HepG2 (cell line): ENCODE results near the gene FXYD6. TPM values are rescaled to one million over a fixed set of nuclear protein-coding genes. Genes with fewer than 3 reads are reported as not detected.

ENCODE experiments used
- ATAC-seq: fragments of 200-7000 bp; cut with Tn5 transposase; 3 replicates; pipeline ENCODE4 v1.9.1; 2020; ENCODE audit warnings: mild to moderate bottlenecking, moderate library complexity
- BruUV-seq: library from RNA; stranded (reverse); fragments of 400-500 nt; replicated peaks from 2 replicates; lab custom pipeline; 2021; lab: Mats Ljungman, UMichigan
- CTCF ChIA-PET: fragments of 300-600 bp; formaldehyde crosslinking; extraction: SDS; loops from one replicate; lab custom pipeline; 2021; ENCODE audit warnings: low total read pairs, inconsistent platforms, low intra/inter-chr PET ratio; lab: Yijun Ruan, JAX
- POLR2A ChIA-PET: fragments of 350-600 bp; sonication (Branson Sonifier 250); formaldehyde crosslinking; loops from one replicate; lab custom pipeline; 2020; ENCODE audit warnings: antibody characterized with exemption, inconsistent platforms; lab: Yijun Ruan, JAX
- DNase-seq: peaks from one replicate; pipeline ENCODE4 v3.0.0-alpha.2; 2015; ENCODE audit warnings: low spot score
- FAIRE-seq: peaks from 3 replicates; lab custom pipeline; 2011; peaks lifted over from hg19 to GRCh38; lab: Jason Lieb, UNC
- H2AFZ ChIP-seq: one replicate; pipeline ENCODE4 v1.6.1; 2011; ENCODE audit warnings: low read length, inconsistent platforms
- H3K27ac ChIP-seq: fragments of 300-600 bp; 3 replicates; pipeline ENCODE4 v1.8.0; 2011; ENCODE audit warnings: mixed run types, mild to moderate bottlenecking, mixed read lengths, low read length, inconsistent platforms; ENCODE audit not compliant: insufficient read depth; ENCODE audit errors: extremely low read length
- H3K27me3 ChIP-seq, 2 experiments: fragments of 200-600 bp in 1 of 2; 2 replicates in 1 of 2; 3 replicates in 1 of 2; pipeline versions ENCODE4 v1.6.0 to v1.8.0; 2011; ENCODE audit warnings: low read length in 2 of 2, mild to moderate bottlenecking in 2 of 2, moderate library complexity in 2 of 2, inconsistent platforms in 1 of 2; ENCODE audit not compliant: insufficient read depth in 2 of 2, control insufficient read depth in 1 of 2
- H3K36me3 ChIP-seq, 2 experiments: fragments of 200-600 bp in 1 of 2; replicated peaks in 1 of 2; 2 replicates in 1 of 2; 3 replicates in 1 of 2; pipeline versions ENCODE4 v1.5.1 to v1.8.0; 2011; ENCODE audit warnings: low read length in 2 of 2, inconsistent platforms in 1 of 2; ENCODE audit not compliant: insufficient read depth in 2 of 2, control insufficient read depth in 1 of 2
- H3K4me1 ChIP-seq: 2 replicates; pipeline ENCODE4 v1.5.1; 2012; ENCODE audit warnings: low read length, inconsistent platforms; ENCODE audit not compliant: insufficient read depth
- H3K4me2 ChIP-seq: 2 replicates; pipeline ENCODE4 v1.6.0; 2011; ENCODE audit warnings: low read depth, low read length, inconsistent platforms
- H3K4me3 ChIP-seq, 3 experiments: fragments of 200-600 bp in 1 of 3; sonication (generic), shearing (Covaris generic) in 1 of 3; replicated peaks in 1 of 3; 2 replicates each; pipeline ENCODE4 v1.5.1; 2011 to 2016; ENCODE audit warnings: low read length in 3 of 3, inconsistent platforms in 2 of 3, low read depth in 2 of 3, mild to moderate bottlenecking in 2 of 3, control low read depth in 1 of 3, mixed read lengths in 1 of 3; ENCODE audit not compliant: insufficient read depth in 1 of 3
- H3K79me2 ChIP-seq: one replicate; pipeline ENCODE4 v1.6.1; 2011; ENCODE audit warnings: low read length, inconsistent platforms; ENCODE audit not compliant: insufficient read depth
- H3K9ac ChIP-seq: 2 replicates; pipeline ENCODE4 v1.6.0; 2011; ENCODE audit warnings: mild to moderate bottlenecking, low read depth, low read length, inconsistent platforms; ENCODE audit not compliant: insufficient read depth
- H3K9me3 ChIP-seq: 2 replicates; pipeline ENCODE4 v1.5.1; 2012; ENCODE audit warnings: mild to moderate bottlenecking, low read length
- H4K20me1 ChIP-seq: 2 replicates; pipeline ENCODE4 v1.6.0; 2011; ENCODE audit warnings: inconsistent platforms, mild to moderate bottlenecking, low read length, moderate library complexity; ENCODE audit not compliant: insufficient read depth
- CTCF ChIP-seq: sonication (generic); formaldehyde crosslinking; IDR thresholded peaks from 2 replicates; pipeline ENCODE4 v1.5.0; 2020; ENCODE audit warnings: mild to moderate bottlenecking, missing genetic modification reagents, moderate library complexity
- DR1 ChIP-seq: sonication (generic); formaldehyde crosslinking; IDR thresholded peaks from 2 replicates; pipeline ENCODE4 v1.8.0; 2021; ENCODE audit warnings: mild to moderate bottlenecking, missing genetic modification reagents, inconsistent platforms
- EEA1 ChIP-seq: sonication (generic); formaldehyde crosslinking; IDR thresholded peaks from 2 replicates; pipeline ENCODE4 v1.5.1; 2020; ENCODE audit warnings: mild to moderate bottlenecking, missing genetic modification reagents, borderline replicate concordance
- GABPB1 ChIP-seq: IDR thresholded peaks from 2 replicates; pipeline ENCODE4 v1.6.1; 2016; ENCODE audit warnings: mild to moderate bottlenecking, missing genetic modification reagents, moderate library complexity, missing compliant biosample characterization
- KLF13 ChIP-seq: sonication (generic); formaldehyde crosslinking; IDR thresholded peaks from 2 replicates; pipeline ENCODE4 v1.4.0; 2020; ENCODE audit warnings: mild to moderate bottlenecking, missing genetic modification reagents
- NR2F6 ChIP-seq, 2 experiments: IDR thresholded peaks; 2 replicates each; pipeline ENCODE4 v1.6.1; 2016; ENCODE audit warnings: antibody characterized with exemption in 1 of 2, mild to moderate bottlenecking in 1 of 2
- ZNF138 ChIP-seq: sonication (generic); formaldehyde crosslinking; IDR thresholded peaks from 2 replicates; pipeline ENCODE4 v1.5.0; 2020; ENCODE audit warnings: mild to moderate bottlenecking, low read depth, missing genetic modification reagents
- ZNF891 ChIP-seq: sonication (generic); formaldehyde crosslinking; IDR thresholded peaks from 2 replicates; pipeline ENCODE4 v1.5.0; 2020; ENCODE audit warnings: mild to moderate bottlenecking, missing genetic modification reagents
- ZSCAN5A ChIP-seq: sonication (generic); formaldehyde crosslinking; IDR thresholded peaks from 2 replicates; pipeline ENCODE4 v1.8.0; 2022; ENCODE audit warnings: mild to moderate bottlenecking, missing genetic modification reagents, borderline replicate concordance
- WGBS: methylation state at CpG from one replicate; pipeline ENCODE4 v1.1.6; 2017; ENCODE audit warnings: low lambda C conversion rate; 5-methylcytosine and 5-hydroxymethylcytosine counted together
- in situ Hi-C: cut with HindIII; loops from 2 replicates; pipeline ENCODE4 v1.10.0; 2017; ENCODE audit warnings: low pct_unique_long_range_greater_than_20kb; ENCODE audit not compliant: extremely low pct_ligation_motif_present
- intact Hi-C: fragments of 100-400 bp; cut with micrococcal nuclease; formaldehyde crosslinking; loops from one replicate; pipeline ENCODE4 v1.10.0; 2022; ENCODE audit not compliant: unreplicated experiment
- polyA plus RNA-seq, 8 experiments: library from polyadenylated mRNA; depleted of rRNA in 3 of 8; stranded (reverse) in 7 of 8; unstranded in 1 of 8; fragments of >200 nt; fragmentation: Illumina TruSeq in 4 of 8; extraction: Trizol in 4 of 8; gene quantifications; 2 replicates each; pipeline versions ENCODE4 v1.2.1 to v1.2.3, GENCODE V29; 2011 to 2016; ENCODE audit warnings: low read depth in 4 of 8, missing spikeins in 1 of 8, mixed read lengths in 1 of 8; ENCODE audit not compliant: insufficient read depth in 1 of 8
- total RNA-seq, 5 experiments: library from RNA; depleted of rRNA; stranded (reverse); fragments of >200 nt; fragmentation: Illumina TruSeq; extraction: Trizol; gene quantifications; 2 replicates each; pipeline ENCODE4 v1.2.3, GENCODE V29; 2016; ENCODE audit warnings: low read depth in 1 of 5
- TF ChIP-seq, protein P1 (sequence below): sonication (generic); formaldehyde crosslinking; IDR thresholded peaks from 2 replicates; pipeline ENCODE4 v1.8.0; 2022; ENCODE audit warnings: missing genetic modification reagents, mild to moderate bottlenecking, borderline replicate concordance

FXYD6 gene
- total and polyA plus RNA-seq, 2 of the 13 experiments (the other 11 are each of a cell fraction or from before 2014, with no cell fraction given) = not detected

- no peak overlapping the region for H3K9ac ChIP-seq
- H2AFZ ChIP-seq = no peak overlapping the region
- H3K4me3 ChIP-seq = no peak overlapping the region
- H3K27me3 ChIP-seq = peaks cover 4 to 42% of the 10 kb centered on the region in 2 experiments; a peak in 4 of 5 replicates
- FAIRE-seq (no peak), DNase-seq (no peak), ATAC-seq (no peak)
- TF ChIP-seq GABPB1 (CRISPR knock-in tag) (no peak), ZNF138 (CRISPR knock-in tag) (no peak), DR1 (no peak), EEA1 (no peak), NR2F6 (IDR thresholded peaks at IDR 0.05) (no peak), NR2F6 (CRISPR knock-in tag; IDR thresholded peaks at IDR 0.05) (no peak), KLF13 (CRISPR knock-in tag) (no peak), CTCF (CRISPR knock-in tag) (no peak), ZSCAN5A (CRISPR knock-in tag) (no peak), ZNF891 (CRISPR knock-in tag) (no peak)
- TF ChIP-seq, protein P1, sequence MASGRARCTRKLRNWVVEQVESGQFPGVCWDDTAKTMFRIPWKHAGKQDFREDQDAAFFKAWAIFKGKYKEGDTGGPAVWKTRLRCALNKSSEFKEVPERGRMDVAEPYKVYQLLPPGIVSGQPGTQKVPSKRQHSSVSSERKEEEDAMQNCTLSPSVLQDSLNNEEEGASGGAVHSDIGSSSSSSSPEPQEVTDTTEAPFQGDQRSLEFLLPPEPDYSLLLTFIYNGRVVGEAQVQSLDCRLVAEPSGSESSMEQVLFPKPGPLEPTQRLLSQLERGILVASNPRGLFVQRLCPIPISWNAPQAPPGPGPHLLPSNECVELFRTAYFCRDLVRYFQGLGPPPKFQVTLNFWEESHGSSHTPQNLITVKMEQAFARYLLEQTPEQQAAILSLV (CRISPR knock-in tag) = no peak
- intact Hi-C loops (no loop called here), in situ Hi-C loops (no loop called here)
- no peaks in the 10 kb centered on the region for H3K9me3 ChIP-seq
- H3K4me1 ChIP-seq = no peaks in the 10 kb centered on the region
- no TSS peak for BruUV-seq
- H3K79me2 ChIP-seq = no peaks in the 10 kb centered on the region
- CTCF ChIA-PET = no interaction called here
- POLR2A ChIA-PET = no interaction called here
- no peaks in the 10 kb centered on the region for H3K36me3 ChIP-seq
- H4K20me1 ChIP-seq = no peaks in the 10 kb centered on the region
- H3K4me2 ChIP-seq = no peak overlapping the region
- H3K27ac ChIP-seq = no peak overlapping the region
- WGBS = 4% methylated on average over 11 of the region's 12 CpGs
These were observed 14.3 kb downstream of the FXYD6 start for GRCh38 chr11:117862019-117862725.
